SJCRH30 (cell line): ENCODE data around the gene SEMA4A. TPM values are rescaled to one million over a fixed set of nuclear protein-coding genes. Genes with fewer than 3 reads are reported as not detected.

Experiments
- DNase-seq, 2 experiments: peaks; one replicate each; pipeline ENCODE4 v3.0.0-alpha.2; 2015 to 2020
- H3K27ac ChIP-seq: fragments of 250-450 bp; sonication (Bioruptor Pico); 2 replicates; pipeline ENCODE4 v1.5.1; 2020; ENCODE audit warnings: mild to moderate bottlenecking, moderate library complexity
- H3K27me3 ChIP-seq: fragments of 250-450 bp; sonication (Bioruptor Pico); 2 replicates; pipeline ENCODE4 v1.5.1; 2020; ENCODE audit warnings: mild to moderate bottlenecking, moderate library complexity
- H3K36me3 ChIP-seq: fragments of 250-450 bp; sonication (Bioruptor Pico); 2 replicates; pipeline ENCODE4 v1.5.1; 2020; ENCODE audit warnings: mild to moderate bottlenecking, moderate library complexity
- H3K4me1 ChIP-seq: fragments of 250-450 bp; sonication (Bioruptor Pico); 2 replicates; pipeline ENCODE4 v1.5.1; 2020; ENCODE audit warnings: mild to moderate bottlenecking, moderate library complexity
- H3K4me3 ChIP-seq: fragments of 250-450 bp; sonication (Bioruptor Pico); 2 replicates; pipeline ENCODE4 v1.5.1; 2020; ENCODE audit warnings: mild to moderate bottlenecking, moderate library complexity
- H3K9me3 ChIP-seq: fragments of 250-450 bp; sonication (Bioruptor Pico); replicated peaks from 2 replicates; pipeline ENCODE4 v1.5.1; 2020; ENCODE audit warnings: mild to moderate bottlenecking, moderate library complexity
- total RNA-seq: library from RNA; depleted of rRNA; stranded (reverse); fragments of >200 nt; shearing (Covaris generic); gene quantifications from 2 replicates; pipeline ENCODE4 v1.2.3, GENCODE V29; 2014; rRNA removed

The SEMA4A gene
- total RNA-seq = 1.2 and 2.1 TPM in 2 replicates

GRCh38 chr1:156153362-156153761 lies at the start of gene SEMA4A:
Gene SEMA4A (plus strand): TSS chr1:156153585. CDS start chr1:156154579, 994 bp downstream.
- Histone ChIP-seq H3K27me3 (peaks cover 1% of the 10 kb centered on the region; the same call in 1 of the 2 replicates), H3K9me3 (no peaks in the 10 kb centered on the region), H3K4me3 (peak within 1 kb of the TSS; percentile 27), H3K27ac (no peak within 1 kb of the TSS), H3K36me3 (no peaks in the 10 kb centered on the region), H3K4me1 (peaks cover 5% of the 10 kb centered on the region; the same call in 1 of the 2 replicates)
- no peak for DNase-seq

- DNase-seq = peak; percentile 57 to 62
- H3K4me3 ChIP-seq = no peak overlapping the region
- no peaks in the 10 kb centered on the region for H3K36me3 ChIP-seq
- no peaks in the 10 kb centered on the region for H3K27me3 ChIP-seq
- H3K4me1 ChIP-seq = peaks cover 32% of the 10 kb centered on the region
- H3K27ac ChIP-seq = no peak overlapping the region
- no peaks in the 10 kb centered on the region for H3K9me3 ChIP-seq
Measured at GRCh38 chr1:156104065-156104810, 49.1 kb upstream of the SEMA4A start.

- H3K4me1 ChIP-seq = peaks cover 32% of the 10 kb centered on the region
- H3K36me3 ChIP-seq = no peaks in the 10 kb centered on the region
- no peak for DNase-seq
Measured at GRCh38 chr1:156104861-156105832, 48.2 kb upstream of the SEMA4A start.

GRCh38 chr1:156106624-156107488 lies 46.5 kb upstream of the SEMA4A start:
- no peaks in the 10 kb centered on the region for H3K9me3 ChIP-seq
- no peaks in the 10 kb centered on the region for H3K27me3 ChIP-seq
- H3K4me3 ChIP-seq = peak overlapping the region; percentile 28; the same call in 1 of the 2 replicates
- no peak for DNase-seq
- no peaks in the 10 kb centered on the region for H3K36me3 ChIP-seq
- peaks cover 34% of the 10 kb centered on the region for H3K4me1 ChIP-seq
- no peak overlapping the region for H3K27ac ChIP-seq

More at GRCh38 chr1:156104861-156105832, 48.2 kb upstream of the SEMA4A start:
- Histone ChIP-seq H3K4me3 (peak overlapping the region; percentile 65), H3K9me3 (no peaks in the 10 kb centered on the region), H3K27ac (peak overlapping the region; percentile 85), H3K27me3 (no peaks in the 10 kb centered on the region)

- Histone ChIP-seq H3K36me3 (no peaks in the 10 kb centered on the region), H3K27me3 (no peaks in the 10 kb centered on the region), H3K9me3 (no peaks in the 10 kb centered on the region), H3K4me3 (no peak overlapping the region), H3K27ac (no peak overlapping the region), H3K4me1 (peaks cover 44% of the 10 kb centered on the region)
- no peak for DNase-seq
Measured at GRCh38 chr1:156108057-156108456, 45.3 kb upstream of the SEMA4A start.

GRCh38 chr1:156108664-156109241 lies 44.6 kb upstream of the SEMA4A start:
- Histone ChIP-seq H3K9me3 (no peaks in the 10 kb centered on the region), H3K36me3 (no peaks in the 10 kb centered on the region), H3K4me1 (peaks cover 44% of the 10 kb centered on the region), H3K27me3 (no peaks in the 10 kb centered on the region), H3K4me3 (no peak overlapping the region), H3K27ac (no peak overlapping the region)
- no peak for DNase-seq

- Histone ChIP-seq H3K4me1 (peaks cover 34% of the 10 kb centered on the region), H3K9me3 (no peaks in the 10 kb centered on the region), H3K4me3 (no peak overlapping the region)
Measured at GRCh38 chr1:156110252-156110651, 43.1 kb upstream of the SEMA4A start.

GRCh38 chr1:156111355-156111962 lies 41.9 kb upstream of the SEMA4A start:
- DNase-seq = no peak
- H3K4me1 ChIP-seq = peaks cover 32% of the 10 kb centered on the region
- H3K36me3 ChIP-seq = no peaks in the 10 kb centered on the region
- no peak overlapping the region for H3K4me3 ChIP-seq
- H3K27ac ChIP-seq = no peak overlapping the region
- no peaks in the 10 kb centered on the region for H3K27me3 ChIP-seq
- H3K9me3 ChIP-seq = no peaks in the 10 kb centered on the region

More at GRCh38 chr1:156110252-156110651, 43.1 kb upstream of the SEMA4A start:
- no peak for DNase-seq
- no peaks in the 10 kb centered on the region for H3K36me3 ChIP-seq
- no peak overlapping the region for H3K27ac ChIP-seq
- H3K27me3 ChIP-seq = no peaks in the 10 kb centered on the region

- peaks cover 27% of the 10 kb centered on the region for H3K4me1 ChIP-seq
- DNase-seq = peak in 1 of 2 experiments; percentile 57
- H3K4me3 ChIP-seq = no peak overlapping the region
- peak overlapping the region; percentile 36; the same call in 1 of the 2 replicates for H3K27ac ChIP-seq
- no peaks in the 10 kb centered on the region for H3K27me3 ChIP-seq
- H3K36me3 ChIP-seq = no peaks in the 10 kb centered on the region
- no peaks in the 10 kb centered on the region for H3K9me3 ChIP-seq
Measured at GRCh38 chr1:156112276-156113137, 40.9 kb upstream of the SEMA4A start.

- no peaks in the 10 kb centered on the region for H3K36me3 ChIP-seq
- DNase-seq = no peak
- peak overlapping the region; percentile 42 for H3K27ac ChIP-seq
- H3K27me3 ChIP-seq = no peaks in the 10 kb centered on the region
- peaks cover 34% of the 10 kb centered on the region for H3K4me1 ChIP-seq
- no peaks in the 10 kb centered on the region for H3K9me3 ChIP-seq
- H3K4me3 ChIP-seq = no peak overlapping the region; the same call in 1 of the 2 replicates
Measured at GRCh38 chr1:156113282-156113950, 40.0 kb upstream of the SEMA4A start.

GRCh38 chr1:156114101-156114918 lies 39.1 kb upstream of the SEMA4A start, which contains the start of gene LMNA:
Gene LMNA (plus strand): TSS chr1:156114711. CDS start chr1:156114919, 208 bp downstream.
- Histone ChIP-seq H3K9me3 (no peaks in the 10 kb centered on the region), H3K27me3 (no peaks in the 10 kb centered on the region), H3K4me3 (peak within 1 kb of the TSS; percentile 76), H3K4me1 (peaks cover 43% of the 10 kb centered on the region), H3K27ac (peak within 1 kb of the TSS; percentile 56), H3K36me3 (no peaks in the 10 kb centered on the region)
- peak; percentile 85 to 90 for DNase-seq
